Skin epidermis (tissue), 12 donors: ENCODE measurements around the gene SLC10A7.

Source experiments
- H3K27ac ChIP-seq, 21 experiments: fragments of 200-600 bp; sonication (generic) in 11 of 21; one replicate each; pipeline ENCODE4 v1.5.0; 2020; ENCODE audit warnings: mild to moderate bottlenecking in 3 of 21, inconsistent platforms in 2 of 21, moderate library complexity in 2 of 21
- H3K4me3 ChIP-seq, 7 experiments: fragments of 200-600 bp; sonication (generic) in 2 of 7; one replicate each; pipeline ENCODE4 v1.5.0; 2020; ENCODE audit warnings: inconsistent platforms in 2 of 7, mild to moderate bottlenecking in 2 of 7, moderate library complexity in 1 of 7

The SLC10A7 gene, protein sequence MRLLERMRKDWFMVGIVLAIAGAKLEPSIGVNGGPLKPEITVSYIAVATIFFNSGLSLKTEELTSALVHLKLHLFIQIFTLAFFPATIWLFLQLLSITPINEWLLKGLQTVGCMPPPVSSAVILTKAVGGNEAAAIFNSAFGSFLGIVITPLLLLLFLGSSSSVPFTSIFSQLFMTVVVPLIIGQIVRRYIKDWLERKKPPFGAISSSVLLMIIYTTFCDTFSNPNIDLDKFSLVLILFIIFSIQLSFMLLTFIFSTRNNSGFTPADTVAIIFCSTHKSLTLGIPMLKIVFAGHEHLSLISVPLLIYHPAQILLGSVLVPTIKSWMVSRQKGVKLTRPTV

DNA sequence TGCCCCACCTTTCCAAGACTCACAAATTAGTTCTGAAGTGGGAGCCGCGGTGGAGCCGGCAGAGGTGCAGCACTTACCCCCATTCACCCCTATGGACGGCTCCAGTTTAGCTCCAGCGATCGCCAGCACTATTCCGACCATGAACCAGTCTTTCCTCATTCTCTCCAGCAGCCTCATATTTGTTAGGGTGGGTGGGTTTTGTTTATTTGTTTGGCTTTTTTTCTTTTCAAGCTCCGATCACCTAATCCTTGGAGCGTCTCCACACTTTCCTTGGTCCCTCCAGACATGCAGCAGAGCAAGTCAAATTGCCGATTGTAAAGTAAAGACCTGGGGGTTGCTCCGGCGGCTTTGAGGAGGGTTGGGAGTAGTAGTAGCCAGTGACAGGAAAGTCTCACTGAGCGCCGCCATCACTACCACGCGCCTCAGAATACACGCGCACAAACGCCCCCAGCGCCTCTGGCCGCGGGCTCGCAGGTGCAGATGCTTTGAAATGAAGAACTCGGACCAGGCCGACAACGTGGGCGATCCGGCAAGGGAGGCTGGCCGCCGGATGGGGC is at the start of gene SLC10A7:
Gene SLC10A7 (minus strand): TSS at position 400 of the 557 bp plus-strand sequence. CDS start 223 bp downstream, at position 177.
- peak within 1 kb of the TSS; percentile 62 to 86 (median 80) for H3K4me3 ChIP-seq

DNA sequence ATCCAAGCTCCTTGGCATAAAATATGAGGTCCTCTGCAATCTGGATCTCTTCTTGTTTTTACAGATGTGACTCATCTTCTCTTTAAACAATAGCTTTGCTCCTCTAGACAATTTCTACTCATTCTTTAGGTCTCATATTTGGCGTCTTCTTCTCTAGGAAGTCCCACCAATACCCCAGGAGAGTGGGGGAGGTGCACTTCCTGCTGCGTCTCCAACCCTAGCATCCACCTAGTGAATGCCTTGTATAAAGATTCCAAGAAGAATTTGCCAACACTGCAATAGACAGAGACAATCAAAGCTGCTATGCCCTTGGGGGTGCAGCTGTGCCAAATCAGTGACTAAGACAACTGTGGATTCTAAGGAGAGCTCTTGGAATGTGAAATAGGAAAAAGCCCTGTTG is 45.7 kb upstream of the SLC10A7 start:
- Histone ChIP-seq H3K4me3 (no peak overlapping the region), H3K27ac (no peak overlapping the region)

More for the DNA sequence above, at the start of gene SLC10A7:
- H3K27ac ChIP-seq = peak within 1 kb of the TSS; percentile 13 to 95 (median 85)

DNA sequence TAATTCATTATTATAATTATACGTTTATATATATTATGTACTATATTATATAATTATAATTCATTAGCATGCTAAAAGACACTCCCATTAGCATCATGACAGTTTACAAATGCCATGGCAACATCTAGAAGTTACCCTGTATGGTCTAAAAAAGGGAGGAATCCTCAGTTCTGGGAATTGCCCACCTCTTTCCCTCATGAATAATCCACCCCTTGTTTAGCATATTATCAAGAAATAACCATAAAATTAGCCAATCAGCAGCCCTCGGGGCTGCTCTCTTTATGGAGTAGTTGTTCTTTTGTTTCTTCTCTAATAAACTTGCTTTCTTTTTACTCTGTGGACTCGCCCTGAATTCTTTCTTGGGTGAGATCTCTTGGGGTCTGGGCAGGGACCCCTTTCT is 42.8 kb upstream of the SLC10A7 start:
- Histone ChIP-seq H3K27ac (no peak overlapping the region), H3K4me3 (no peak overlapping the region)

DNA sequence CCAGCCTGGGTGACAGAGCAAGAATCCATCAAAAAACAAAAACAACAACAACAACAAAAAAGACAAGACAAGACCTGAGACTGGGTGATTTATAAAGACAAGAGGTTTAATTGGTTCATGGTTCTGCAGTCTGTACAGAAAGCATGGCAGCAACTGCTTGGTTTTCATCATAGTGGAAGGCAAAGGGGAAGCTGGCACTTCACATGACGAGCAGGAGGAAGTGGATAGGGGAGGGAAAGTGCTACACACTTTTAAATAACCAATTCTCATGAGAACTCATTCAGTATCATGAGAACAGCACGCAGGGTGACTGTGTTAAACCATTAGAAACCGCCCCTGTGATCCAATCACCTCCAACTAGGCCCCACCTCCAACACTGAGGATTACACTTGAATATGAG is 28.4 kb upstream of the SLC10A7 start:
- Histone ChIP-seq H3K4me3 (no peak overlapping the region), H3K27ac (no peak overlapping the region)

DNA sequence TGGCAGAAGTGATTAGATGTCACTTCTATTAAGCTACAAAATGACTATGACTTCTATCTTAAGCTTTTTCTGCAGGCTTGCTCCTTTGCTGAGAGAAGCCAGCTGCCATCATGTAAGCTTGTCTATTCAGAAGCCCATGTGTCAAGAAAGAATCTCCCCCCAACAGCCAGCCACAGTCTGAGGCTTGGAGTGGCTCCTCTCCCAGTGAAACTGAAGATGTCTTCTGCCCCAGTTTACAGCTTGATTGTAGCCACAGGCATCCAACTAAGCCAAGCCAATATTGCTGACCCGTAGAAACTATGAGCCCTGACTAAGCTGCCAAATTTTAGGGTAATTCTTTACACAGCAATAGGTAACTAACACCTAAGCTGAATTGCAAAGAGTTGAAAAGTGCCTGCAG is 26.7 kb upstream of the SLC10A7 start:
- no peak overlapping the region for H3K27ac ChIP-seq
- no peak overlapping the region for H3K4me3 ChIP-seq

DNA sequence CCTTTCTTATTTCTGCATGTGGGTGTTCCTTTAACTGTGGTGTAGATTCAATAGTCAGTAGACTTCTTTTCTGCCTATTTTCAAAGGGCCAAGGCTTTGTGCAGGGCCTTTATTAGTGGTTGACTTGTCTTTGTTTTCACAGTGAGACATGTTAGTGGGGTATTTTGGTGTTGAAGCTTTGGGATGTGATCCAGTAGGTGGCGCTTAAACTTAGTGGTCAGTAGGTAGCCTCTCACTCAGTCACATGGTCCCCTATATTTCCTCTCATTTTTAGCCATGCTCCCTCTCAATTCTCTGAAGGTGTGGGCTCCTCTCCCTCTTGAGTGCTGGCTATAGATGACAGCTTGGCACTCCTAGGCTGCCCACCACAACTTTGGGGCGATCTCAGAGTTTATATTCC is 23.4 kb upstream of the SLC10A7 start:
- Histone ChIP-seq H3K27ac (no peak overlapping the region), H3K4me3 (no peak overlapping the region)

DNA sequence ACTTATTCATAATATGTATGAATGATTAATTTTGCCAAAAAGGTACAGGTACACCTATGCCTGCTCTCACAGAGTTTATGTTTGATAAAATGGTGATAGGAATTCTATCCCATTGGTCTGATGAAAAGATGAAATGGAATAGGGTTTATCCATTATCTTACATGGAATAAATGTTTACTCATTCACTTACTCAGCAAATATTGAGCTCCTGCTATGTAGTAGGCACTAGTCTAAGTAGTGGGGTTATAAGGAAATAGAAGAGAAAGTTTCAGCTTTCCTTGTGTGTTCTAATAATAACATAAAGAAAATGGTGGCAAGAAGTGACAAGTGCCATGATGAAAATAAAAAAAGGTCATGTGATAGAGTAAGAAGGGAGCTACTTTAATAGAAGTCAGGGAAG is 12.4 kb upstream of the SLC10A7 start:
- no peak overlapping the region for H3K4me3 ChIP-seq

DNA sequence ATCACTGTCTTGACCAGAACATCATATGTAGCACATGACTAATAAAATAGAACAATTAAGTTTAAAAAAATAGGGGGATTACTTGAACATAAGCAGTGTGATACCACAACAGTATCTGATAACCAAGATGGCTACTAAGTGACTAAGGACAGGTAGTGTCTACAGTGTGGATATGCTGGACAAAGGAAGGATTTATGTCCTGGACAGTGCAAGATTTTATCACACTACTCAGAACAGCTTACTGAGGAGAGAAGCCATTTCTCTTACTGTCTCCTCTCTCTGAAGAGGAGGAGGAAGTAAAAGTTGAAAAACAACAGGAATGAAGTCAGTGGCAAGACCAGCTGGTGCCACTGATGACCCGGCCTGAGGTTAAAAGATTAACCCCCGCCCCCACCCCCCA is 4.0 kb upstream of the SLC10A7 start:
- Histone ChIP-seq H3K27ac (no peak overlapping the region), H3K4me3 (no peak overlapping the region)

More for the DNA sequence above, 12.4 kb upstream of the SLC10A7 start:
- H3K27ac ChIP-seq = no peak overlapping the region

DNA sequence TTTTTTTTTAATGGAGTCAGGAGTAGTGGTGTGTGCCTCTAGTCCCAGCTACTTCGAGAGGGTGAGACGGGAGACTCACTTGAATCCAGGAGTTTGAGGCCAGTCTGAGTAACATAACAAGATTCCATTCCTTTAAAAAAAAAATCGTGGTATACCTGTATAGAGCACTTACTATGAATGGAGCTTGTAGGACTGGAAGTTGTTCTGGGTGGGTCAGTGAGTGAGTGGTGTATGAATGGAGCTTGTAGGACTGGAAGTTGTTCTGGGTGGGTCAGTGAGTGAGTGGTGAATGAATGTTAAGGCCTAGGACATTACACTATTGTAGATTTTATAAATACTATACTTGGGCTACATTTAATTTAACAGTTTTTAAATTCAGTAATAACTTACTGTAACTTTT is 2.9 kb upstream of the SLC10A7 start:
- Histone ChIP-seq H3K4me3 (no peak overlapping the region), H3K27ac (no peak overlapping the region)

DNA sequence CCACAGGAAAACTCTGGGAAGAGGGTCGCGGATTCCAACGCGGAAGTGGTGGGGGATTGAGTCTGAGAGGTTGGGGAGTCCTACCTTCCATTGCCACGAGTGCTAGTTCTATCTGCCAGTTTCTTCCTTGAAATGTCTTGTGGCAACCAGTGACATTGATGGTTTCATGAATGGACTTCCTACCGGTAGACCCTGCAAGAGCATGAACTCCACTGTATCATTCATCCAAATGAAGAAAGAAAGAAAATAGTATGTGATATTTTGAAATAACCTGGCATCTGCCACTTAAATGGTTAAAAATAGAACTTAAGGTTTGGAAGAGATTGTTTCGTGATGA is 1.1 kb upstream of the SLC10A7 start:
- H3K27ac ChIP-seq = peak overlapping the region; percentile 13 to 95 (median 85)
- H3K4me3 ChIP-seq = peak overlapping the region; percentile 62 to 86 (median 80)

DNA sequence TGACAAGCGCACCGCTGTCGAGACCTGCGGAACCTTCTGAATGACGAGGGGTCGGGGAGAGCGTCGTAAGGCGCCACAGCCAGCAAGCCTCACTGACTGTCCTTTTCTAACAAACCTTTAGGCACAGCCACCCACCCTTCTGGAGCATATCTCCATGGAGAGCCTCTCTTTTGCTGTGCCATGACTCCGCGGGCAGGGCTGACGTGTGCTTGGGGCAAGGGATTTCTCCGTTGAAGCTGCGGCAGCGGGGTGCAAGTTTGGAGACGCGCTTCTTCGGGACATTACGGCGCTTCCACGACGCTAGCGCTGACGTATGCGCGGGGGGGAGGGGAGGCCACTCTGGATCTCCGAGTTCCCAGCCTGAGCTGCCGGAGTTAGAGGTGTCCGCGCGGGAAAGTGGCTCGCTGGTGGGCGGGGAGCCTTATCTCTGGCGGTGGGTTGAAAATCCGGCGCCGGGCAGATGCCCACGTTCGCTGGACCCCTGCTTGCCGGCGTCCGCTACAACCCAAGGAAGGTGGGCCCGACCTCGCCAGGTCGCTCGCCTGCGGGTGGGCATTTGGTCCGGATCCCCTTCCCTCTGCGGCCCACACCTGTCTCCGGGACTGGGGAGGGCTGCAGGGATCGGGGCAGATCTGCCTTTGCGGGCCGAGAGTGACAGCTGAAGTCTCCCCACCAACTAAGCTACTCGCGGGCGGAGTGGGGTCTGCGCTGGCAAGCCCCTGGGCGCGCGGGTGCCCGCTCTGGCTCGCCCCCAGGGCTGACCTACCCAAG is 543 bp upstream of the SLC10A7 start:
- Histone ChIP-seq H3K27ac (peak overlapping the region; percentile 13 to 95 (median 85)), H3K4me3 (peak overlapping the region; percentile 62 to 86 (median 80))

DNA sequence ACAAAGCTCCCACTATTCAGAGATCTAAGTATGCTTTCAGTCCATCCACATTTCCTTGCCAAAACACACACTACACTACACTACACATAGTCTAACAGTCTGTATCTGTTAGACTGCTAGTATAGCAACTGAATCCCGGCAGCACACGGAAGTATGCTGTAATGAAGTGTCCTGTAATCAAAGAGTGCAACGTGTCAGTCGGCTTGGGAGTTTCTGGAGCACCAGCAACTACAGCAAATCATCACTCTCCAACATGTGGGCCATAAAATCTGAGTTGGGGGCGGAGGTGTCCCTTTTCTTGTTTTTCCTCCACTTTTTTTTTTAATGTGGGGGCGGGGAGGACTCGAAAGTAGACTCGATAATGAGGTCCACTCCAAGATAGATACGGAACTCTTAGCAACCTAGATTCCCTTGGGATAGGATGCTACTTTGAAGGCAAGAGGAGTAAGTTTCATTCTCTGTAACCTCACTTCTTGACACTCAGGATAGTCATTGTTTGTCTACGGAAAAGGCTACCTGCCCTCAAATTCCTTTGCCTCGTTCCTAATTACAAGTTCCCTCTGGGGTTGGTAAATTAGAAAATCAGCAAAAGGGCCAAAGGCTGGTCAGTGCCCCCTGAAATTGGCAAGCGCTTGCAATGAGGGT is 722 bp downstream of the SLC10A7 start:
- Histone ChIP-seq H3K4me3 (peak overlapping the region; percentile 62 to 86 (median 80)), H3K27ac (peak overlapping the region in 20 of 21 experiments; percentile 69 to 95 (median 85))

DNA sequence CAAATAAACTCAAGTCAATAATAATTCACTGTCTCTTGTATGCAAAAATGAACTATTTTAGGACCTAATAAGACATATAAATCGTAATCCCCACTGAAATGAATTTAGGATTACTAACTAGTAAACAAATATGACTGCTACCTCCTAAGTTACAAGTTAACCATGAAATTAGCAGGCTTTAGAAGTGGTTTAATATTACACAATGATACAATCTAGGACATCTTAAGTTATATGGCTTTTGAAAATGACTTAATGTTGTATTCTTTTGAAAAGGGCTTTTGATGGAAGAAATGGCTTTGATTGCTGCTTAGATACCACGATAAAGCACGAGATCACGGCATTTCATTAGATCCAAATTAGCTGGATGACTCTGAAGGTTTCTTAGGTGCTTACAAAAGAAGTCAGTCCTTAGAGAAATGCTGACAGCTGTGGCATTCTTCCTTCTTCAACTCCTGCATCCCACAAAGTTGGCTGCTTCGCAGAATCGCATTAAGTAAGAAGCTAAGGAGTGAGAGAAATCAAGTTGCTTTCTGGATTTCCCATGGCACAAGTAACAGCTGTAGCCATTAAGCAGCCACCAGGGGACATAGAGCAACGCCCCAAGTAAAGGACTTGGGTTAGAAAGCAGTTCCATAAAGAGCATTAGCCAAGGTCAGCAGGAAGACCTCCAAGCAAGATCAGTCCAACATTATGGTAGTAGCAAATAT is 6.9 kb downstream of the SLC10A7 start:
- Histone ChIP-seq H3K4me3 (no peak overlapping the region), H3K27ac (no peak overlapping the region)

DNA sequence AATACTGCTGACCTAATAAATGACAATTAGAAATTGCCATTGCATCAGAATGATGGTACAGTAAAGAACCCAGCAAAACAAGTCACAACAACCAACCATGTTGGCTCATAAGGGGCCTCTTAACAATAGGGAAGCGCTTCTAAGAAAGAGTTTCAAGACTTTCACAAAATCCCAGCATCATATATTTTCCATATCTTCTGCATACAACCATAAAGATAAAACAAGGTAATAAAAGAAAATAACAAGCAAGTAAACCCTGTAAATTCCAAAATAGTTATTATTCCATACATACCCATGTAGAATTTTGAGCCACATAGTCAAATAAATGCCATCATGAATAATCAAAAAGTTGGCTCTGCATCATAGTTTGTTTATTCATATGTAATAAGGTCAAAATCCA is 8.2 kb downstream of the SLC10A7 start:
- Histone ChIP-seq H3K4me3 (no peak overlapping the region), H3K27ac (no peak overlapping the region)

DNA sequence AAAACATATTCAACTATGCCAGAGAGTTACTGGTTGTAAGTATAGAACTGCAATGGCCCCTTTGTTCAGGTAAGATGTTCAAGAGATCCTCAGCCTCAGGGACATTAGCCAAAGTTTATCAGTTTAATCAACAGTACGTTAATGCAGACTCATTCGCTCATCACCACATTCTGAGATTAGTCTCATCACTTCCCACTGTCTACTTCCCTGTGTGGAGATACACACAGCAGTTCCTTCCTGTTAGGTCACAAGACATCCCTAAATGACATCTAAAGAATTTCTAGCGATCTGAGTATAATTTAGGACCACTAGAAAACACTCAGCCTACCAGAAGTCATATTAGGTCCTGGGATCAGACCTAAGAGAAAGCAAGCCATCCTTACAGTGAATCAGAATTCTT is 10.4 kb downstream of the SLC10A7 start:
- H3K27ac ChIP-seq = no peak overlapping the region
- H3K4me3 ChIP-seq = no peak overlapping the region

DNA sequence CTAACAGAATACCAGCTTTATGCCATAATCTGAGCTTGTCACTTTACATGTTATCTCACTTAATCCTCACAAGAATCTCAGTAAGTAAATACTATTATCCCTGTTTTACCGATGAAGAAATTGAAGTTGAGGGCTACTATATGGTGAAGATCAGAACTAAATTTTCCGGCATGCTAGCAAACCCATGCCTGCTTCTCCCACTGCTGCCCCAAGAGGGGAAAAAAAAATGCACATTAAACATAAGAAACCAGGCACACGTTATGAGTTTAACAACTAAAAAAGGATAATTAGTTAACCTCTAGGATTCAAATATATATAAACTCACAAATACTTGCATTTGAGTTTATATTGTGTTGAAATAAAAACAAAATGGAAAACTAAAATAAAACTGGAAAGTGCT is 10.8 kb downstream of the SLC10A7 start:
- Histone ChIP-seq H3K27ac (no peak overlapping the region), H3K4me3 (no peak overlapping the region)

DNA sequence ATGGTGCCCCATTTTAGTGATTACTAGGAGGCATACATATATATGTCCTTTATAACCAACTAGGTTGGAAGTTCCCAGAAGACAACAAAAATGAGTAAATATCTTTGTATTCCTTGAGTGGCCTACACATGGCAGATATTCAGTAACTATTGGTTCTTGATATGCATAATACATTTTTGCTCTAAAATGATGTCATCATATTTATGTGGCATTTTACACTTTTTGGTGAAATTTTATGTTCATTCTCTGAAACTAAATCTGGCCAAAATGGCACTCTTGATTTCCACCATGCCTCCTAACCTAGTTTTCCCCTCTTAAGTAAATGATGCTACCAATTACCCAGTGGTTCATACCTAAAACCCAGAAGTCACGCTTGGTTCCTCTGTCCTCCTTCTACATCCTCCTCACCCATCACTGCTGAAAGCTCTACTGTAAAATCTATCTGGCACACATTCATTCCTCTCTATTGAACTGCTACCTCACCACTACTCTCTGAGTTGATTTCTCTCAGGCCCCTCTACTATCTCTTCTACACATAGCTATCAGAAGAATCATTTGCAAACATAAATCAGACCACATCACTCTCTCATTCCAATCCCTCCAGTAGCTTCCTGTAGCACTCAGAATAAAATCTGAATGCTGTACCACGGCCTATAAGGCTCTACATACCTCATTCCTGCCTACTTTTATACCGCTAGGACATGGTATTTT is 13.4 kb downstream of the SLC10A7 start:
- Histone ChIP-seq H3K4me3 (no peak overlapping the region), H3K27ac (no peak overlapping the region)

DNA sequence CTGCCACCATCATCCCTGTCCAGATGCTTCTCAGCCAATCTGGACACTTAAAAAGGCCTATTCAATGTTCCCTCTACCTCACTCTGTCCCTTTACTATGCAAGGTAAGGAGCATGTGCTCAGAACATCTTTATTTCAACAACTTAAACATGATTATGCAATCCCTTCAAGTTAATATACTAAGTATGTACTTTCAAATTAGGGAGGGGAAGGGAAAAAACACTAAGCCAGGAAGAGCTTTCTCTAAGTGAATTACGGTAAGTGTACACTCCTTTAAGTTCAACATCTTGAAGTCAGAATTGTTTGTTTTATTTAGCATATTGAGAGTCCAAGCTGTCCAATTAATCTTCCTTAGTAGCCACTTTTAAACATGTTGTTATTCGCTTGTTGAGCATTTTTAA is 14.1 kb downstream of the SLC10A7 start:
- no peak overlapping the region for H3K27ac ChIP-seq
- no peak overlapping the region for H3K4me3 ChIP-seq

DNA sequence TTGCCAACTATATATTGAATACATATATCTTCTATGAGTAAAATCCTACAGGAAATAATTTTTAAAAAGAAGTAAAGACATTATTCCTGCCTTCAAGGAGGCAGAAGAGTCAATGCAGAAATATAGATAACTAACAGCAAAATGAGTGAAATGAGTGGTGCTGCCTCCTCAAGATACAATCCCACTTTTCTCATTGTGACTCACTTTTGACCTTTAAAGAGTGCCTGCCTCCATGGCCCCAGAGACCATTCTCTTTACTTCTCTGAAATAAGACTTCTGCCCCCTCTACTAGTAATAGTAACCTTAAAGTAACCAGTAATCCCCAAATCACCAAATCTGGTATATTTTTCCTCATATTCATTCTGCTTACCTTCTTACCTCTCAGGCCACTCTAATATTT is 15.5 kb downstream of the SLC10A7 start:
- Histone ChIP-seq H3K27ac (no peak overlapping the region), H3K4me3 (no peak overlapping the region)
